ENCODE results near the gene PGBD4.
"Not testable (repeated sequence)": the region's sequence is repeated elsewhere in the genome, so short reads cannot be mapped to it uniquely, and the experiment has no call there.

PGBD4 gene

DNA sequence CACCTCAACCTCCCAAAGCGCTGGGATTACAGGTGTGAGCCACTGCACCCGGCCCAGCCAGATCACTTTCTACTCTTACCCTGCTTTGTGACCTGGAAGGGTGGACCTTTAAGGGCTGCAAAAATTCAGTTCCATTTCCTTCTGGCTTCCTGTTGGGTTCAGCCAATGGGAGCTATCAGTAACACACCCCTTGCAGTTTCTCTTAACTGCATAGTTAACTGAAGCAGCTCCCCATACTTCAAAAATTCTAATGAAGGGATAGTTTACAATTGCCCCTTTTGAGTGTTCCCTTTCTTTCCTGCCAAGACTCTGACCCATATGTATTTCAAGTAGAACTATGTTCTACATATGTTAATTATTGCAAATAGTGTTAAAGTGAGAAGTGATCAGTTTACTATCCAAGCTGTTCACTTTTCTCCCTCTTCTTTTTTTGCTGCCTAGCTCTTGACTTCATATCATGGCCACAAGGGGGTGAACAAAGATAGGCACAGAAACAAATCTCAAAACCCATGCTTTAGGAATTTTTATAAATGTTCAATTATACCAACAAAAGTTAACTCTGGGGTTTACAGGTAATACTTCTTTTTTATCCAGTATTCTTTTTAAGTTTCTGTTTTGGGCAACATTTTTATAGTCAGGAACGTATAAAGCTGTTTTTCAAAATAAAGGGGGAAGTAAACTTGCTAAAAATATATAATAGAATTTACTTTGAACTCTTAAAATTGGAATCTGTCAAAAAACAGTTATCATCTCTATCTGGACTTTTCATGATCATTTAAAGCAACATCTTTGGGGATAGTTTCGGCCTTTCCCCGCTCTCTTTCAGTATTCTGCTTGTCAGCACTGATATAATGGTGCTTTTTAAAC, 8.1 kb downstream of the PGBD4 start:
- Histone ChIP-seq H3K27me3 (ENCODE audit: control insufficient read depth in 5 of 5, insufficient read depth in 4 of 5, low read length in 5 of 5) (peaks cover 0 to 7% (median 3%) of the 10 kb centered on the region in 5 donors), H3K9me3 (ENCODE audit: control insufficient read depth in 5 of 5, low read length in 5 of 5) (no peaks in the 10 kb centered on the region), H3K27ac (ENCODE audit: low read depth, low read length) (no peak overlapping the region), H3K4me1 (ENCODE audit: control insufficient read depth in 5 of 5, insufficient read depth in 5 of 5, low read length in 5 of 5) (no peaks in the 10 kb centered on the region), H3K4me3 (ENCODE audit: low read depth in 1 of 5, low read length in 5 of 5) (no peak overlapping the region), H3K9ac (ENCODE audit: low read length in 5 of 5) (no peak overlapping the region), H3K36me3 (ENCODE audit: control insufficient read depth in 5 of 5, insufficient read depth in 5 of 5, low read length in 5 of 5) (no peaks in the 10 kb centered on the region)

GRCh38 chr15:34111488-34111887, 9.6 kb downstream of the PGBD4 start:
- no peaks in the 10 kb centered on the region for H3K9me3 ChIP-seq (ENCODE audit: control insufficient read depth in 5 of 5, low read length in 5 of 5)
- no peak overlapping the region for H3K4me3 ChIP-seq (ENCODE audit: low read depth in 1 of 5, low read length in 5 of 5)
- no peaks in the 10 kb centered on the region for H3K36me3 ChIP-seq (ENCODE audit: control insufficient read depth in 5 of 5, insufficient read depth in 5 of 5, low read length in 5 of 5)
- no peak overlapping the region for H3K27ac ChIP-seq (ENCODE audit: low read depth, low read length)
- H3K9ac ChIP-seq (ENCODE audit: low read length in 5 of 5), result no peak overlapping the region
- peaks cover 0 to 8% (median 3%) of the 10 kb centered on the region in 5 donors for H3K27me3 ChIP-seq (ENCODE audit: control insufficient read depth in 5 of 5, insufficient read depth in 4 of 5, low read length in 5 of 5)
- H3K4me1 ChIP-seq (ENCODE audit: control insufficient read depth in 5 of 5, insufficient read depth in 5 of 5, low read length in 5 of 5), result no peaks in the 10 kb centered on the region

- peaks cover 0 to 9% (median 5%) of the 10 kb centered on the region in 5 donors for H3K27me3 ChIP-seq (ENCODE audit: control insufficient read depth in 5 of 5, insufficient read depth in 4 of 5, low read length in 5 of 5)
These were observed 12.3 kb downstream of the PGBD4 start for GRCh38 chr15:34114215-34114614.

GRCh38 chr15:34114739-34115138, 12.9 kb downstream of the PGBD4 start:
- Histone ChIP-seq H3K4me1 (ENCODE audit: control insufficient read depth in 5 of 5, insufficient read depth in 5 of 5, low read length in 5 of 5) (no peaks in the 10 kb centered on the region), H3K27ac (ENCODE audit: low read depth, low read length) (no peak overlapping the region), H3K36me3 (ENCODE audit: control insufficient read depth in 5 of 5, insufficient read depth in 5 of 5, low read length in 5 of 5) (no peaks in the 10 kb centered on the region), H3K27me3 (ENCODE audit: control insufficient read depth in 5 of 5, insufficient read depth in 4 of 5, low read length in 5 of 5) (peaks cover 0 to 9% (median 5%) of the 10 kb centered on the region in 5 donors), H3K9ac (ENCODE audit: low read length in 5 of 5) (no peak overlapping the region), H3K9me3 (ENCODE audit: control insufficient read depth in 5 of 5, low read length in 5 of 5) (no peaks in the 10 kb centered on the region), H3K4me3 (ENCODE audit: low read depth in 1 of 5, low read length in 5 of 5) (no peak overlapping the region)

More at GRCh38 chr15:34114215-34114614, 12.3 kb downstream of the PGBD4 start:
- H3K4me1 ChIP-seq (ENCODE audit: control insufficient read depth in 5 of 5, insufficient read depth in 5 of 5, low read length in 5 of 5), result no peaks in the 10 kb centered on the region
- H3K27ac ChIP-seq (ENCODE audit: low read depth, low read length), result no peak overlapping the region
- no peaks in the 10 kb centered on the region for H3K9me3 ChIP-seq (ENCODE audit: control insufficient read depth in 5 of 5, low read length in 5 of 5)
- no peaks in the 10 kb centered on the region for H3K36me3 ChIP-seq (ENCODE audit: control insufficient read depth in 5 of 5, insufficient read depth in 5 of 5, low read length in 5 of 5)
- no peak overlapping the region for H3K4me3 ChIP-seq (ENCODE audit: low read depth in 1 of 5, low read length in 5 of 5)
- H3K9ac ChIP-seq (ENCODE audit: low read length in 5 of 5), result no peak overlapping the region

GRCh38 chr15:34116620-34117019, 14.7 kb downstream of the PGBD4 start:
- Histone ChIP-seq H3K4me3 (ENCODE audit: low read depth in 1 of 5, low read length in 5 of 5) (no peak overlapping the region), H3K27ac (ENCODE audit: low read depth, low read length) (no peak overlapping the region), H3K9me3 (ENCODE audit: control insufficient read depth in 5 of 5, low read length in 5 of 5) (no peaks in the 10 kb centered on the region), H3K36me3 (ENCODE audit: control insufficient read depth in 5 of 5, insufficient read depth in 5 of 5, low read length in 5 of 5) (no peaks in the 10 kb centered on the region), H3K27me3 (ENCODE audit: control insufficient read depth in 5 of 5, insufficient read depth in 4 of 5, low read length in 5 of 5) (peaks cover 0 to 9% (median 5%) of the 10 kb centered on the region in 5 donors), H3K9ac (ENCODE audit: low read length in 5 of 5) (no peak overlapping the region), H3K4me1 (ENCODE audit: control insufficient read depth in 5 of 5, insufficient read depth in 5 of 5, low read length in 5 of 5) (no peaks in the 10 kb centered on the region)

GRCh38 chr15:34119291-34119690, 17.4 kb downstream of the PGBD4 start:
- Histone ChIP-seq H3K9me3 (ENCODE audit: control insufficient read depth in 5 of 5, low read length in 5 of 5) (no peaks in the 10 kb centered on the region), H3K9ac (ENCODE audit: low read length in 5 of 5) (no peak overlapping the region), H3K4me1 (ENCODE audit: control insufficient read depth in 5 of 5, insufficient read depth in 5 of 5, low read length in 5 of 5) (no peaks in the 10 kb centered on the region), H3K27me3 (ENCODE audit: control insufficient read depth in 5 of 5, insufficient read depth in 4 of 5, low read length in 5 of 5) (peaks cover 0 to 9% (median 5%) of the 10 kb centered on the region in 5 donors), H3K27ac (ENCODE audit: low read depth, low read length) (no peak overlapping the region), H3K4me3 (ENCODE audit: low read depth in 1 of 5, low read length in 5 of 5) (no peak overlapping the region), H3K36me3 (ENCODE audit: control insufficient read depth in 5 of 5, insufficient read depth in 5 of 5, low read length in 5 of 5) (no peaks in the 10 kb centered on the region)

GRCh38 chr15:34120420-34120819, 18.5 kb downstream of the PGBD4 start:
- H3K27ac ChIP-seq (ENCODE audit: low read depth, low read length); H3K27me3 ChIP-seq (ENCODE audit: control insufficient read depth in 5 of 5, insufficient read depth in 4 of 5, low read length in 5 of 5); H3K36me3 ChIP-seq (ENCODE audit: control insufficient read depth in 5 of 5, insufficient read depth in 5 of 5, low read length in 5 of 5); H3K4me3 ChIP-seq (ENCODE audit: low read depth in 1 of 5, low read length in 5 of 5); H3K9ac ChIP-seq (ENCODE audit: low read length in 5 of 5); H3K9me3 ChIP-seq (ENCODE audit: control insufficient read depth in 5 of 5, low read length in 5 of 5); H3K4me1 ChIP-seq (ENCODE audit: control insufficient read depth in 5 of 5, insufficient read depth in 5 of 5, low read length in 5 of 5): not testable (repeated sequence)

DNA sequence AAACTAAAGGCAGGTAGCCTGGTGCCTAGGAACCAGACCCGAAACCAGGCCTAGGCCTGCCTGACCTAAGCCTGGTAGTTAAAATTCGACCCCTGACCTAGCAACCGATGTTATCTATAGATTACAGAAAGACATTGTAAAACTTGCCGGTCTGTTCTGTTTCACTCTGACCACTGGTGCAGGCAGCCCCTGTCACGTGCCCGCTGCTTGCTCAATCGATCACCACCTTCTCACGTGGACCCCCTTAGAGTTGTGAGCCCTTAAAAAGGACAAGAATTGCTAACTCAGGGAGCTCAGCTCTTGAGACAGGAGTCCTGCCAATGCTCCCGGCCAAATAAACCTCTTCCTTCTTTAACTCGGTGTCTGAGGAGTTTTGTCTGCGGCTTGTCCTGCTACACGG, 19.9 kb downstream of the PGBD4 start:
- not testable (repeated sequence) for H3K9ac ChIP-seq (ENCODE audit: low read length in 5 of 5); H3K36me3 ChIP-seq (ENCODE audit: control insufficient read depth in 5 of 5, insufficient read depth in 5 of 5, low read length in 5 of 5); H3K9me3 ChIP-seq (ENCODE audit: control insufficient read depth in 5 of 5, low read length in 5 of 5); H3K27me3 ChIP-seq (ENCODE audit: control insufficient read depth in 5 of 5, insufficient read depth in 4 of 5, low read length in 5 of 5); H3K27ac ChIP-seq (ENCODE audit: low read depth, low read length); H3K4me1 ChIP-seq (ENCODE audit: control insufficient read depth in 5 of 5, insufficient read depth in 5 of 5, low read length in 5 of 5); H3K4me3 ChIP-seq (ENCODE audit: low read depth in 1 of 5, low read length in 5 of 5)

DNA sequence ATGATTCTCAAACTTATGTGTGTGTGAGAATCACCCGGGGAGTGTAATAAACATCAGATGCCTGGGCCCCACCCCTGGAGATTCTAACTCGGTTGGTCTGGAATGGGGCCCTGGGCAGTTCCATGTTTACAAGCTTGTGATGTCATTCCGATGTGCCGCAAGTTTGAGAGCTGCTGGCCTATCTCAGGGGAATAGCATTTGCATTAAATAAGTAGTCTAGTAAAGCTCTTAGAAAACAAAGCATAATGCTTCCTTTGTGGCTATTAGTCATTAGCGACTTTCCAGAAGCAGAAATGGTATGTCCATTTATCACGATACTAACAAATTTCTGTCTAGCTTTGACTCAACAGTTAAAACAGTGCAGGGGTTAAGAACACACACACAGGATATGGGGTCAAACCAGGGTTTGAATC, 20.9 kb downstream of the PGBD4 start:
- peaks cover 0 to 3% (median 0%) of the 10 kb centered on the region in 5 donors for H3K27me3 ChIP-seq (ENCODE audit: control insufficient read depth in 5 of 5, insufficient read depth in 4 of 5, low read length in 5 of 5)
- no peak overlapping the region for H3K4me3 ChIP-seq (ENCODE audit: low read depth in 1 of 5, low read length in 5 of 5)
- H3K9me3 ChIP-seq (ENCODE audit: control insufficient read depth in 5 of 5, low read length in 5 of 5), result no peaks in the 10 kb centered on the region
- H3K36me3 ChIP-seq (ENCODE audit: control insufficient read depth in 5 of 5, insufficient read depth in 5 of 5, low read length in 5 of 5), result no peaks in the 10 kb centered on the region
- no peak overlapping the region for H3K9ac ChIP-seq (ENCODE audit: low read length in 5 of 5)
- H3K27ac ChIP-seq (ENCODE audit: low read depth, low read length), result no peak overlapping the region
- no peaks in the 10 kb centered on the region for H3K4me1 ChIP-seq (ENCODE audit: control insufficient read depth in 5 of 5, insufficient read depth in 5 of 5, low read length in 5 of 5)

- H3K9me3 ChIP-seq (ENCODE audit: control insufficient read depth in 5 of 5, low read length in 5 of 5), result no peaks in the 10 kb centered on the region
- H3K4me3 ChIP-seq (ENCODE audit: low read depth in 1 of 5, low read length in 5 of 5), result no peak overlapping the region
- no peak overlapping the region for H3K27ac ChIP-seq (ENCODE audit: low read depth, low read length)
- no peaks in the 10 kb centered on the region for H3K4me1 ChIP-seq (ENCODE audit: control insufficient read depth in 5 of 5, insufficient read depth in 5 of 5, low read length in 5 of 5)
- no peaks in the 10 kb centered on the region for H3K27me3 ChIP-seq (ENCODE audit: control insufficient read depth in 5 of 5, insufficient read depth in 4 of 5, low read length in 5 of 5)
- no peaks in the 10 kb centered on the region for H3K36me3 ChIP-seq (ENCODE audit: control insufficient read depth in 5 of 5, insufficient read depth in 5 of 5, low read length in 5 of 5)
- no peak overlapping the region for H3K9ac ChIP-seq (ENCODE audit: low read length in 5 of 5)
These were observed 22.8 kb downstream of the PGBD4 start for GRCh38 chr15:34124651-34125050.

All from subcutaneous abdominal adipose tissue (tissue), 5 donors.